ENCODE measurements around the gene ELMO1.

ELMO1 gene

DNA sequence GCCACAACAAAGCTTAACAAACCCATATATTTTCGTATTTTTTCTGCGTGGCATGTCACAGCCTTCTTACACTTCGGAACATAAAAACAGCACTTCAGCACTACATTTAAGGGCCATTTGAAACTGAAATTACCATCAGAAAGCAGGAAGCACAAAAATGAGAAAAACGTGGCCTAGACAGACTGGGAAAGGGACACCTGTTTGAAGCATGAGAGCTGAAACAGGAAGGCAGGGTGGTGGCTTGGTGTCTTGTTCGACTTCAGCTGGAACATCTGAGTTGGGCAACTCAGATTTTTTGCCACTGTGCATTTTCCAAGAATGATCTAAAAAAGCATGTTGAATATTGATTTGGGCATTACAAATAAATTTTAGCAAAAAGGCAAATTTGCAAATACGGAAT is 243.2 kb downstream of the ELMO1 start:
- Histone ChIP-seq H3K27me3 (ENCODE audit: control insufficient read depth in 1 of 2, insufficient read depth in 2 of 2, low read length in 2 of 2) (no peaks in the 10 kb centered on the region), H3K4me1 (ENCODE audit: insufficient read depth, low read length) (peaks cover 17% of the 10 kb centered on the region), H3K4me3 (ENCODE audit: low read depth in 1 of 2, low read length in 2 of 2) (no peak overlapping the region), H3K27ac (ENCODE audit: low read depth, low read length) (no peak overlapping the region), H3K36me3 (ENCODE audit: insufficient read depth, low read length) (no peaks in the 10 kb centered on the region), H3K9ac (ENCODE audit: low read length) (no peak overlapping the region), H3K9me3 (ENCODE audit: low read length) (no peaks in the 10 kb centered on the region)

GRCh38 chr7:37201876-37202198 is 246.8 kb downstream of the ELMO1 start:
- Histone ChIP-seq H3K9ac (ENCODE audit: low read length) (no peak overlapping the region), H3K27ac (ENCODE audit: low read depth, low read length) (no peak overlapping the region), H3K4me1 (ENCODE audit: insufficient read depth, low read length) (peaks cover 18% of the 10 kb centered on the region), H3K4me3 (ENCODE audit: low read depth in 1 of 2, low read length in 2 of 2) (no peak overlapping the region), H3K36me3 (ENCODE audit: insufficient read depth, low read length) (no peaks in the 10 kb centered on the region), H3K9me3 (ENCODE audit: low read length) (no peaks in the 10 kb centered on the region), H3K27me3 (ENCODE audit: control insufficient read depth in 1 of 2, insufficient read depth in 2 of 2, low read length in 2 of 2) (no peaks in the 10 kb centered on the region)

DNA sequence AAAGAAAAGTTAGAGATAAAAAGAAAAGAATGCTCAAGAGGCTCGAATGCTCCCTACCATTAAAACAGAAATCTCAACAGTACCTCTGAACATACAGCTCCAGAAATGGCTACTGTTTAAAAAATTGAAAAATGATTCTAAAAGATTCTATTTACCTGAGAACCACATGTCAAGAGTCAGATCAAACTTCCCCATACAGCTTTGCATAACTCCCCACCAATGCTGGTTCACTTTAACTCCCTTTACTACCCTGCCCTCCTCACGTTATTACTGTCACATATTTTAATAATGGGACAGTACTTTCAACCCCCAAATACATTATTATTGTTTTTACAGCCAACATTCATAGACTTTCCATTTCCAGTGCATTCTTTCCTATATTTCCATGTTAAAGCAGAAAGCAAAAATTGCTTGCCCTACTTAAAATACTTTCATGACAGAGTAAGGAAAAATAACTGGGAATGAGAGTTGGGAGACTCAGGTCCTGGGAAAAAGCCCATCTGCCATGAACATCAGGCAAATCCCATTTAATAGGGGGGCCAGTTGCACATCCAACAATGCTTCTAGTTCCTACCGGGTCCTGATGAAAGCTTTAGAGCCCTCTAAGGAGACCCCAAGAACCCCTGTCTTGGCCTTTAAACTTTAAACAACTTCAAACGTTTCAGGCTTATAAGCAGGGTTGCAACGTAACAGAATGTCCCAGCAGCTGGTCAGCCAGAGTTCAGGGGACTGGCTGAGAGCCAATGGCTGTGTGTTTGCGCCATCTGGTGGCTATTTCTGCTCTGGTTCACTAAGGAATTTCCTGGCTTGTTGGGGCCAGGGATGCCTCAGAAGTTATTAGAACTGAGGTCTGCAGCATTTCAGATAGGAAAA is 247.4 kb downstream of the ELMO1 start:
- no peak overlapping the region for H3K9ac ChIP-seq (ENCODE audit: low read length)
- H3K27me3 ChIP-seq (ENCODE audit: control insufficient read depth in 1 of 2, insufficient read depth in 2 of 2, low read length in 2 of 2) = no peaks in the 10 kb centered on the region
- H3K27ac ChIP-seq (ENCODE audit: low read depth, low read length) = no peak overlapping the region
- no peak overlapping the region for H3K4me3 ChIP-seq (ENCODE audit: low read depth in 1 of 2, low read length in 2 of 2)
- no peaks in the 10 kb centered on the region for H3K9me3 ChIP-seq (ENCODE audit: low read length)
- H3K4me1 ChIP-seq (ENCODE audit: insufficient read depth, low read length) = peaks cover 18% of the 10 kb centered on the region
- no peaks in the 10 kb centered on the region for H3K36me3 ChIP-seq (ENCODE audit: insufficient read depth, low read length)

- Histone ChIP-seq H3K9me3 (ENCODE audit: low read length) (no peaks in the 10 kb centered on the region), H3K4me1 (ENCODE audit: insufficient read depth, low read length) (peaks cover 18% of the 10 kb centered on the region), H3K27ac (ENCODE audit: low read depth, low read length) (no peak overlapping the region), H3K36me3 (ENCODE audit: insufficient read depth, low read length) (no peaks in the 10 kb centered on the region), H3K9ac (ENCODE audit: low read length) (no peak overlapping the region), H3K4me3 (ENCODE audit: low read depth in 1 of 2, low read length in 2 of 2) (no peak overlapping the region), H3K27me3 (ENCODE audit: control insufficient read depth in 1 of 2, insufficient read depth in 2 of 2, low read length in 2 of 2) (no peaks in the 10 kb centered on the region)
These were observed 249.7 kb downstream of the ELMO1 start for GRCh38 chr7:37198906-37199485.

- no peaks in the 10 kb centered on the region for H3K9me3 ChIP-seq (ENCODE audit: low read length)
- H3K9ac ChIP-seq (ENCODE audit: low read length) = no peak overlapping the region
- no peaks in the 10 kb centered on the region for H3K36me3 ChIP-seq (ENCODE audit: insufficient read depth, low read length)
- no peak overlapping the region for H3K4me3 ChIP-seq (ENCODE audit: low read depth in 1 of 2, low read length in 2 of 2)
- no peaks in the 10 kb centered on the region for H3K27me3 ChIP-seq (ENCODE audit: control insufficient read depth in 1 of 2, insufficient read depth in 2 of 2, low read length in 2 of 2)
- H3K27ac ChIP-seq (ENCODE audit: low read depth, low read length) = no peak overlapping the region
- peaks cover 18% of the 10 kb centered on the region for H3K4me1 ChIP-seq (ENCODE audit: insufficient read depth, low read length)
These were observed 250.4 kb downstream of the ELMO1 start for GRCh38 chr7:37198041-37198905.

DNA sequence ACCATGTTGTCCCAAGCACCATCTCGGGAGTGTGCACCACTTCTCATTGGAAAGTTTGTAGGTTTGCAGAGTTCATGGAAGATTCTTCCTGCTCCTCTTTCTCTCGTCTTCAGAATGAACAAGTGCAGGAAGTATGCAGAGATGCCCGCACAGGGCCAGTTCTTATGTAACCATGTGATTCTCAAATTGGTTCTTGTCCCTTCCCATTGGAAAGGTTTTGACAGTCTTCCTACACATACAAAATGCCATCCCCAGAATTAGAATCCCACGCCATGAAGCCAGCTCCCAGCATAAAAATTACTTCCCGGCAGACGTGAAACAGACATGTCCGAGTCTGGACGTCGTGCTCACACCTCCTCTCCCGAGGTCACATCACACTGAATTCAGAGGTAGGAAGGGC is 251.6 kb downstream of the ELMO1 start:
- Histone ChIP-seq H3K27me3 (ENCODE audit: control insufficient read depth in 1 of 2, insufficient read depth in 2 of 2, low read length in 2 of 2) (no peaks in the 10 kb centered on the region), H3K4me1 (ENCODE audit: insufficient read depth, low read length) (peaks cover 18% of the 10 kb centered on the region), H3K9ac (ENCODE audit: low read length) (no peak overlapping the region), H3K4me3 (ENCODE audit: low read depth in 1 of 2, low read length in 2 of 2) (no peak overlapping the region), H3K36me3 (ENCODE audit: insufficient read depth, low read length) (no peaks in the 10 kb centered on the region), H3K27ac (ENCODE audit: low read depth, low read length) (no peak overlapping the region), H3K9me3 (ENCODE audit: low read length) (no peaks in the 10 kb centered on the region)

- H3K27ac ChIP-seq (ENCODE audit: low read depth, low read length) = no peak overlapping the region
- no peak overlapping the region for H3K9ac ChIP-seq (ENCODE audit: low read length)
- H3K27me3 ChIP-seq (ENCODE audit: control insufficient read depth in 1 of 2, insufficient read depth in 2 of 2, low read length in 2 of 2) = no peaks in the 10 kb centered on the region
- no peaks in the 10 kb centered on the region for H3K9me3 ChIP-seq (ENCODE audit: low read length)
- no peak overlapping the region for H3K4me3 ChIP-seq (ENCODE audit: low read depth in 1 of 2, low read length in 2 of 2)
- H3K36me3 ChIP-seq (ENCODE audit: insufficient read depth, low read length) = no peaks in the 10 kb centered on the region
- H3K4me1 ChIP-seq (ENCODE audit: insufficient read depth, low read length) = peaks cover 18% of the 10 kb centered on the region
These were observed 252.0 kb downstream of the ELMO1 start for GRCh38 chr7:37196676-37197075.

DNA sequence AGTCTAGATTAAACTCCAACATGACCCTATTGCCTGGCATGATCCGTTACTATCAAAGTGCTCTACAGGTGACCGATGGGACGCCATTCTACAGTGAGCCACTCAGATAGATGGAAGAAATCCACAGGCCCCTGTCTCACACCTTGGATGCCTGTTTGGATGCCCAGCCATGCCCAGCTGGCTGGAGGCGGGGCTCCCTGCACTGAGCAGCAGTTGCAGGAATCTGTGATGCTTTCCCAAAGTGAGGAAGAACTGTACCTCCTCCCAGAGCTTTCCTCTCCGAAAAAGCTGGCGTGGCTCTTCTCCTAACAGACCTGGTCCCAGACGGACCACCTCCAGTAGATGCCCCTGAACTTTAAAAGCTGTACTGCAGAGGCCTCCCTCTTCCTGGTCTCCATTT is 253.3 kb downstream of the ELMO1 start:
- H3K4me1 ChIP-seq (ENCODE audit: insufficient read depth, low read length) = peaks cover 12% of the 10 kb centered on the region
- H3K27me3 ChIP-seq (ENCODE audit: control insufficient read depth in 1 of 2, insufficient read depth in 2 of 2, low read length in 2 of 2) = no peaks in the 10 kb centered on the region
- H3K36me3 ChIP-seq (ENCODE audit: insufficient read depth, low read length) = no peaks in the 10 kb centered on the region
- H3K9ac ChIP-seq (ENCODE audit: low read length) = no peak overlapping the region
- no peaks in the 10 kb centered on the region for H3K9me3 ChIP-seq (ENCODE audit: low read length)
- no peak overlapping the region for H3K4me3 ChIP-seq (ENCODE audit: low read depth in 1 of 2, low read length in 2 of 2)
- H3K27ac ChIP-seq (ENCODE audit: low read depth, low read length) = no peak overlapping the region

GRCh38 chr7:37194943-37195342 is 253.7 kb downstream of the ELMO1 start:
- Histone ChIP-seq H3K4me3 (ENCODE audit: low read depth in 1 of 2, low read length in 2 of 2) (no peak overlapping the region), H3K9ac (ENCODE audit: low read length) (no peak overlapping the region), H3K36me3 (ENCODE audit: insufficient read depth, low read length) (no peaks in the 10 kb centered on the region), H3K4me1 (ENCODE audit: insufficient read depth, low read length) (peaks cover 12% of the 10 kb centered on the region), H3K9me3 (ENCODE audit: low read length) (no peaks in the 10 kb centered on the region), H3K27me3 (ENCODE audit: control insufficient read depth in 1 of 2, insufficient read depth in 2 of 2, low read length in 2 of 2) (no peaks in the 10 kb centered on the region), H3K27ac (ENCODE audit: low read depth, low read length) (no peak overlapping the region)

- H3K4me3 ChIP-seq (ENCODE audit: low read depth in 1 of 2, low read length in 2 of 2) = no peak overlapping the region
- no peak overlapping the region for H3K9ac ChIP-seq (ENCODE audit: low read length)
- no peaks in the 10 kb centered on the region for H3K36me3 ChIP-seq (ENCODE audit: insufficient read depth, low read length)
- H3K9me3 ChIP-seq (ENCODE audit: low read length) = no peaks in the 10 kb centered on the region
- no peaks in the 10 kb centered on the region for H3K27me3 ChIP-seq (ENCODE audit: control insufficient read depth in 1 of 2, insufficient read depth in 2 of 2, low read length in 2 of 2)
- peaks cover 9% of the 10 kb centered on the region for H3K4me1 ChIP-seq (ENCODE audit: insufficient read depth, low read length)
- H3K27ac ChIP-seq (ENCODE audit: low read depth, low read length) = no peak overlapping the region
These were observed 254.9 kb downstream of the ELMO1 start for GRCh38 chr7:37193775-37194135.

- H3K4me3 ChIP-seq (ENCODE audit: low read depth in 1 of 2, low read length in 2 of 2) = no peak overlapping the region
- H3K4me1 ChIP-seq (ENCODE audit: insufficient read depth, low read length) = peaks cover 4% of the 10 kb centered on the region
- H3K9ac ChIP-seq (ENCODE audit: low read length) = no peak overlapping the region
- no peaks in the 10 kb centered on the region for H3K9me3 ChIP-seq (ENCODE audit: low read length)
- H3K36me3 ChIP-seq (ENCODE audit: insufficient read depth, low read length) = no peaks in the 10 kb centered on the region
- no peaks in the 10 kb centered on the region for H3K27me3 ChIP-seq (ENCODE audit: control insufficient read depth in 1 of 2, insufficient read depth in 2 of 2, low read length in 2 of 2)
- H3K27ac ChIP-seq (ENCODE audit: low read depth, low read length) = no peak overlapping the region
These were observed 255.4 kb downstream of the ELMO1 start for GRCh38 chr7:37193087-37193774.

Measured in muscle layer of colon (tissue), 2 donors.